D721Med (cell line): ENCODE measurements around the gene HADHA.
"Not testable (repeated sequence)": the region's sequence is repeated elsewhere in the genome, so short reads cannot be mapped to it uniquely, and the experiment has no call there.

Experiments used
- DNase-seq: peaks from one replicate; pipeline ENCODE4 v3.0.0; 2011; ENCODE audit warnings: low spot score; ENCODE audit not compliant: insufficient read length
- FAIRE-seq: peaks from 2 replicates; lab custom pipeline; 2011; peaks lifted over from hg19 to GRCh38; lab: Jason Lieb, UNC
- CTCF ChIP-seq: IDR thresholded peaks from 2 replicates; pipeline ENCODE4 v1.5.1; 2012; ENCODE audit warnings: mild to moderate bottlenecking, control low read depth; ENCODE audit not compliant: insufficient read depth; ENCODE audit errors: missing control alignments

HADHA gene

DNA sequence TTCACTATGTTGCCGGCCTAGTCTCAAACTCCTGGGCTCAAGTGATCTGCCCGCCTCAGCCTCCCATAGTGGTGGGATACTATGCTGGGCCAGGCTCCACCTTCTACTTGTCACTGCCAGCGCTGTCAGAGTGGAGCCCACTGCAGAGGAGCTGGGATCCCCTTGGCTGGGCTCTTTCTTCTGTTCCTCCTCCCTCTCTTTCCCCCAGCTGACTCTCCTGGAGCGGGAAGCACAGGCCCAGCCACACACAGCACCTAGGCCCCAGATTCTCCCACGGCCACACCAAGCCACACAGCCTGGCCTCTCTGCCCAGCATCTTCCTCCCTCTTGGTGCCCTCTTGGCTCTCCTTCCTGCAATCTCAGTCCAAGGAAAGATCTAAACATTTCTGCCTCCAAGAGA lies 75.2 kb downstream of the HADHA start:
- no peak for TF ChIP-seq CTCF
- DNase-seq = no peak
- FAIRE-seq = no peak

GRCh38 chr2:26168785-26169184 lies 75.6 kb downstream of the HADHA start:
- DNase-seq (no peak), FAIRE-seq (no peak)
- TF ChIP-seq CTCF = no peak

GRCh38 chr2:26166541-26166940 lies 77.9 kb downstream of the HADHA start:
- FAIRE-seq, DNase-seq: not testable (repeated sequence)

- no peak for TF ChIP-seq CTCF
- FAIRE-seq = no peak
- no peak for DNase-seq
Observed at GRCh38 chr2:26165403-26165802, 79.0 kb downstream of the HADHA start.

GRCh38 chr2:26164641-26165211 lies 79.7 kb downstream of the HADHA start:
- TF ChIP-seq CTCF = no peak
- FAIRE-seq (no peak), DNase-seq (no peak)

DNA sequence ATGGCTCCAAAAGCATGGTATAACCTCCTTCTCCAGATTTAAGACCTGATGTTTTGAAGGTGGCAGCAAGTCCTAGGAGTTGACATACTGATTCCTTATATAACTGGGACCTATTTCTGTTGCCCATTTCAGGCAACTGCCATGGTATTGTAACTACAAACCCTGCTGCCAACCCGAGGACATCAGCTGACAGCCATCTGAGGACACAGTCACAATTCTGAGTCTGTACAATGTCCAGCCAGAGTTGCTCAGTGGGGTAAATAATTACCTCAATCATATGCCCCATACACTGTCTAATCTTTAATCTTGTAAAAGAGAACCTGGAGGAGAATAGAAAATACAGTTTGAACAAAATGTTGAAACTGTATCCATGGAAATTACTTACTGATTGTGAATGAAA lies 80.2 kb downstream of the HADHA start:
- FAIRE-seq = no peak
- no peak for TF ChIP-seq CTCF
- DNase-seq = no peak

GRCh38 chr2:26162963-26163362 lies 81.5 kb downstream of the HADHA start:
- TF ChIP-seq CTCF = no peak
- FAIRE-seq (no peak), DNase-seq (no peak)

DNA sequence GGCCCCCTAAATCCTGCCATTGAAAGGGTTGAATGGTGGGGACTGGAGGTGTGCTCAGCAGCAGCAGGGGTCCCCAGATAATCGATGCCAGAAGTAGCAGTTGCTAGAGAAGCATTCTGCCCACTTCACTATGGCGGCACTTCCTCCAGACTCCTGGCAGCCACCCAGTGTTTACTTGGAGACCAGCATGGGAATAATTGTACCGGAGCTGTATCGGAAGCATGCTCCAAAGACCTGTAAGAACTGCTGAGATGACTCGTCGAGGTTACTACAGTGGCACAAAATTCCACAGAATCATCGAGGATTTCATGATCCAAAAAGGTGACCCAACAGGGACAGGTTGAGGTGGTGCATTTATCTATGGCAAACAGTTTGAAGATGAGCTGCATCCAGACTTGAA lies 82.5 kb downstream of the HADHA start:
- DNase-seq (no peak), FAIRE-seq (no peak)

More for the DNA sequence above, 82.5 kb downstream of the HADHA start:
- TF ChIP-seq CTCF = no peak
